ENCODE data around the gene GARRE1.

- TF ChIP-seq CTCF (IDR thresholded peaks at IDR 0.05): no peak
- TF ChIP-seq POLR2A (IDR thresholded peaks at IDR 0.05): no peak
These were observed 5.4 kb upstream of the GARRE1 start for GRCh38 chr19:34248941-34249340.
